Duodenal mucosa (tissue), 2 donors: ENCODE results near the gene FSTL4.

Experiments
- H3K27ac ChIP-seq: one replicate; pipeline ENCODE4 v1.7.0; 2013; ENCODE audit warnings: low read depth, low read length
- H3K27me3 ChIP-seq, 2 donors: one replicate each; pipeline ENCODE4 v1.7.0; 2013; ENCODE audit warnings: low read length in 2 of 2, control low read depth in 1 of 2; ENCODE audit not compliant: insufficient read depth in 2 of 2, control insufficient read depth in 1 of 2
- H3K36me3 ChIP-seq, 2 donors: one replicate each; pipeline ENCODE4 v1.7.0; 2013; ENCODE audit warnings: low read length in 2 of 2, control low read depth in 1 of 2; ENCODE audit not compliant: insufficient read depth in 2 of 2, control insufficient read depth in 1 of 2
- H3K4me1 ChIP-seq, 2 donors: one replicate each; pipeline ENCODE4 v1.7.0; 2013; ENCODE audit warnings: low read length in 2 of 2, control low read depth in 1 of 2; ENCODE audit not compliant: insufficient read depth in 2 of 2, control insufficient read depth in 1 of 2
- H3K4me3 ChIP-seq, 2 donors: one replicate each; pipeline ENCODE4 v1.7.0; 2013; ENCODE audit warnings: low read length in 2 of 2, low read depth in 1 of 2
- H3K9ac ChIP-seq, 2 donors: one replicate each; pipeline ENCODE4 v1.7.0; 2013; ENCODE audit warnings: low read length in 2 of 2, low read depth in 1 of 2
- H3K9me3 ChIP-seq, 2 donors: one replicate each; pipeline ENCODE4 v1.7.0; 2013; ENCODE audit warnings: low read length in 2 of 2, control low read depth in 1 of 2; ENCODE audit not compliant: control insufficient read depth in 1 of 2

The FSTL4 gene

GRCh38 chr5:133203317-133204305, 408.7 kb downstream of the FSTL4 start:
- peaks cover 0 to 3% of the 10 kb centered on the region in 2 donors for H3K27me3 ChIP-seq
- no peaks in the 10 kb centered on the region for H3K4me1 ChIP-seq
- no peak overlapping the region for H3K4me3 ChIP-seq
- no peak overlapping the region for H3K27ac ChIP-seq
- H3K36me3 ChIP-seq, result no peaks in the 10 kb centered on the region
- H3K9ac ChIP-seq, result no peak overlapping the region
- H3K9me3 ChIP-seq, result no peaks in the 10 kb centered on the region

GRCh38 chr5:133202066-133202665, 410.2 kb downstream of the FSTL4 start:
- H3K27ac ChIP-seq, result no peak overlapping the region
- no peak overlapping the region for H3K4me3 ChIP-seq
- no peaks in the 10 kb centered on the region for H3K36me3 ChIP-seq
- peaks cover 0 to 3% of the 10 kb centered on the region in 2 donors for H3K27me3 ChIP-seq
- H3K4me1 ChIP-seq, result no peaks in the 10 kb centered on the region
- H3K9ac ChIP-seq, result no peak overlapping the region
- no peaks in the 10 kb centered on the region for H3K9me3 ChIP-seq

- H3K27me3 ChIP-seq, result peaks cover 0 to 3% of the 10 kb centered on the region in 2 donors
- H3K27ac ChIP-seq, result no peak overlapping the region
- H3K36me3 ChIP-seq, result no peaks in the 10 kb centered on the region
Measured at GRCh38 chr5:133201310-133201709, 411.0 kb downstream of the FSTL4 start.

GRCh38 chr5:133200256-133200655, 412.1 kb downstream of the FSTL4 start:
- Histone ChIP-seq H3K4me3 (no peak overlapping the region), H3K36me3 (no peaks in the 10 kb centered on the region), H3K27me3 (peaks cover 0 to 3% of the 10 kb centered on the region in 2 donors), H3K27ac (no peak overlapping the region), H3K9me3 (no peaks in the 10 kb centered on the region), H3K4me1 (no peaks in the 10 kb centered on the region), H3K9ac (no peak overlapping the region)

More at GRCh38 chr5:133201310-133201709, 411.0 kb downstream of the FSTL4 start:
- no peaks in the 10 kb centered on the region for H3K9me3 ChIP-seq
- H3K4me3 ChIP-seq, result no peak overlapping the region
- H3K9ac ChIP-seq, result no peak overlapping the region
- H3K4me1 ChIP-seq, result no peaks in the 10 kb centered on the region

- Histone ChIP-seq H3K9me3 (no peaks in the 10 kb centered on the region), H3K9ac (no peak overlapping the region), H3K4me3 (no peak overlapping the region), H3K4me1 (no peaks in the 10 kb centered on the region), H3K27ac (no peak overlapping the region), H3K36me3 (no peaks in the 10 kb centered on the region), H3K27me3 (peaks cover 0 to 3% of the 10 kb centered on the region in 2 donors)
Measured at GRCh38 chr5:133199417-133200178, 412.7 kb downstream of the FSTL4 start.

GRCh38 chr5:133198511-133198910, 413.8 kb downstream of the FSTL4 start:
- peaks cover 0 to 3% of the 10 kb centered on the region in 2 donors for H3K27me3 ChIP-seq
- H3K27ac ChIP-seq, result no peak overlapping the region
- H3K4me1 ChIP-seq, result no peaks in the 10 kb centered on the region
- no peak overlapping the region for H3K9ac ChIP-seq
- no peaks in the 10 kb centered on the region for H3K9me3 ChIP-seq
- H3K36me3 ChIP-seq, result no peaks in the 10 kb centered on the region
- H3K4me3 ChIP-seq, result no peak overlapping the region

GRCh38 chr5:133196441-133197085, 415.8 kb downstream of the FSTL4 start:
- Histone ChIP-seq H3K4me3 (no peak overlapping the region), H3K9ac (no peak overlapping the region), H3K9me3 (no peaks in the 10 kb centered on the region), H3K27ac (no peak overlapping the region), H3K36me3 (no peaks in the 10 kb centered on the region), H3K4me1 (no peaks in the 10 kb centered on the region), H3K27me3 (peaks cover 0 to 3% of the 10 kb centered on the region in 2 donors)

GRCh38 chr5:133195250-133195649, 417.1 kb downstream of the FSTL4 start:
- H3K9ac ChIP-seq, result no peak overlapping the region
- no peak overlapping the region for H3K4me3 ChIP-seq
- no peaks in the 10 kb centered on the region for H3K9me3 ChIP-seq
- peaks cover 0 to under 1% of the 10 kb centered on the region in 2 donors for H3K27me3 ChIP-seq
- H3K27ac ChIP-seq, result no peak overlapping the region
- H3K36me3 ChIP-seq, result no peaks in the 10 kb centered on the region
- no peaks in the 10 kb centered on the region for H3K4me1 ChIP-seq

GRCh38 chr5:133193794-133194193, 418.5 kb downstream of the FSTL4 start:
- Histone ChIP-seq H3K9ac (no peak overlapping the region), H3K36me3 (no peaks in the 10 kb centered on the region), H3K27me3 (no peaks in the 10 kb centered on the region), H3K4me3 (no peak overlapping the region), H3K9me3 (no peaks in the 10 kb centered on the region), H3K4me1 (no peaks in the 10 kb centered on the region), H3K27ac (no peak overlapping the region)
